Occipital lobe (tissue), 2 donors: ENCODE results near the gene LDLRAD4. TPM values are rescaled to one million over a fixed set of nuclear protein-coding genes. Genes with fewer than 3 reads are reported as not detected.

Experiments used
- DNase-seq: peaks from one replicate; lab custom pipeline; 2025; lab: John Stamatoyannopoulos, UW
- total RNA-seq: library from RNA; depleted of rRNA; stranded (reverse); fragments of >200 nt; gene quantifications from one replicate; pipeline ENCODE4 v1.2.3, GENCODE V29; 2014

LDLRAD4 gene
- total RNA-seq, 1 donor from 2014 or later, result 129 TPM

GRCh38 chr18:13380691-13381070, 162.1 kb downstream of the LDLRAD4 start:
- no peak for DNase-seq

- no peak for DNase-seq
These were observed 162.8 kb downstream of the LDLRAD4 start for GRCh38 chr18:13381331-13381730.

- peak; percentile 36 for DNase-seq
These were observed 163.4 kb downstream of the LDLRAD4 start for GRCh38 chr18:13381944-13382365.

GRCh38 chr18:13382366-13382953, 163.9 kb downstream of the LDLRAD4 start:
- DNase-seq, result no peak

GRCh38 chr18:13382954-13383827, 164.6 kb downstream of the LDLRAD4 start:
- no peak for DNase-seq

GRCh38 chr18:13386891-13387801, 168.6 kb downstream of the LDLRAD4 start:
- no peak for DNase-seq

GRCh38 chr18:13387855-13388548, 169.4 kb downstream of the LDLRAD4 start:
- DNase-seq, result no peak

GRCh38 chr18:13388586-13389490, 170.3 kb downstream of the LDLRAD4 start:
- no peak for DNase-seq

- no peak for DNase-seq
These were observed 171.1 kb downstream of the LDLRAD4 start for GRCh38 chr18:13389491-13390131.

- no peak for DNase-seq
These were observed 171.6 kb downstream of the LDLRAD4 start for GRCh38 chr18:13390196-13390595.

- no peak for DNase-seq
These were observed 172.2 kb downstream of the LDLRAD4 start for GRCh38 chr18:13390711-13391110.

GRCh38 chr18:13392029-13392750, 173.6 kb downstream of the LDLRAD4 start:
- DNase-seq, result no peak

GRCh38 chr18:13392899-13393298, 174.3 kb downstream of the LDLRAD4 start:
- no peak for DNase-seq

GRCh38 chr18:13393338-13393737, 174.8 kb downstream of the LDLRAD4 start:
- DNase-seq, result no peak

GRCh38 chr18:13394801-13395200, 176.2 kb downstream of the LDLRAD4 start:
- DNase-seq, result no peak

- DNase-seq, result no peak
These were observed 177.0 kb downstream of the LDLRAD4 start for GRCh38 chr18:13395577-13395976.

- DNase-seq, result no peak
These were observed 179.1 kb downstream of the LDLRAD4 start for GRCh38 chr18:13397504-13398163.

GRCh38 chr18:13398631-13399030, 180.1 kb downstream of the LDLRAD4 start:
- no peak for DNase-seq
